Placental epithelial cell (primary cell): Measurements from ENCODE around the gene HPN. TPM values are rescaled to one million over a fixed set of nuclear protein-coding genes. Genes with fewer than 3 reads are reported as not detected.

ENCODE experiments used
- total RNA-seq: library from RNA; depleted of rRNA; stranded (reverse); fragments of >200 nt; gene quantifications from 2 replicates; pipeline ENCODE4 v1.2.3, GENCODE V29; 2012

The HPN gene
- total RNA-seq = 0.22 and 0.79 TPM in 2 replicates

DNA sequence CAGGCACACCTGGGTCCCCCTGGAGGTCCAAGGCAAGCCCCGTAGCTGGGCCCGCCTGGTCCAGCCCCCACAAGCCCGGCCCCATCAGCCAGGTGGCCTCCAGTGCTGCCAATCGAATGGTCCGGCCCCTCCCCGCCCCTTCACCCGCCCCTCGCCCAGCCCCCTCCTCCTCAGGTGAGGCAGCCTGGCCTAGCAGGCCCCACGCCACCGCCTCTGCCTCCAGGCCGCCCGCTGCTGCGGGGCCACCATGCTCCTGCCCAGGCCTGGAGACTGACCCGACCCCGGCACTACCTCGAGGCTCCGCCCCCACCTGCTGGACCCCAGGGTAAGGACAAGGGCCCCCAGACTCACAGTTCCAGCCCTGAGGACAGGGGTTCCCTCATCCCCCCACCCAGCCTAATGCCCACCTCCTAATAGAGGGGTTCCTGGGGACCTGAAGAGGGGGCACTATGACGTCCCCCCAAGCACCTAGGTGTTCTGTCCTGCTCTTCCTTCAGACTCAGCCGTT is at the start of gene HPN:
Gene HPN, plus strand, starts transcription at position 174 of the 508 bp plus-strand sequence. CDS start 786 bp downstream, outside the sequence.

DNA sequence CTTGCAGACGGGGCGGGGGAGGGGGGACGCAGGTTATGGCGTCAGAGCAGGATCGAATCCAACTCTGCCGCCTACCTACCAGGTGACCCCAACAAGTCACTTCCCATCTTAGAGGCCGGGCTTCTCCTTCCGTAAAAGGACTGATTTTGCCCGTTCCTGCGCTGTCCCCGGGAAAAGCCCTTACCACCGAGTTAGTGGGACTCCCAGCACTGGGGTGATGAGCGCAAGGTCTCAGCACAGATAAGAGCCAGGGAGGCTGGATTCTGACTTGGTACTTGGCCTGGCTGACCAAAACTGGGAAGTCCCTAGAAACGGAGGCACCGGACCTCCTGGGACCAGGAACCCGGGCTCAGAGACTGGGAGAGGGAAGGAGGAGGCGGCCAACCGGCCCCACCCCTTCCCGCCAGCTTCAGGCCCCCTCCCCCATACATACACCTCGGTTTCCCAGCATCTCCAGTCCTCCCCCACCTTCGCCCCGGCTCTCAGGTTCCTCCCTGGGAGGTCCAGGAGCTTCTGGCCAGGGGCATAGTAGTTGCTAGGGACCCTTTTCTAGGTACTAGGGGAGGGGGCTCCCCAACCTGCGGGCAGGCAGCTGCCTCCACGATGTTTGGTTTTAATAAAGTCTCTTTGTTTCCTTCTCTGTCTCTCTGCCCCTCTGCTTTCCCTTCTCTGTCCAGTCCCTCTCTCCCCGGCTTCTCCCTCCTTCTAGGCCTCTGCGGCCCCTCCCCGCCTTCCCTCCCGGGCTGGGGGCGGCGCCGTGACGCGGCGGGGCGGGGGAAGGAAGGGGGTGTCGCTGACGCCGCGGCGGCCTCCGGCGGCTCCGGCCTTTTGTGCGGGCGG is 41.8 kb upstream of the HPN start, which contains the start of gene GRAMD1A:
Gene GRAMD1A, plus strand, starts transcription at position 826 of the 840 bp plus-strand sequence. CDS start 156 bp downstream, outside the sequence.

DNA sequence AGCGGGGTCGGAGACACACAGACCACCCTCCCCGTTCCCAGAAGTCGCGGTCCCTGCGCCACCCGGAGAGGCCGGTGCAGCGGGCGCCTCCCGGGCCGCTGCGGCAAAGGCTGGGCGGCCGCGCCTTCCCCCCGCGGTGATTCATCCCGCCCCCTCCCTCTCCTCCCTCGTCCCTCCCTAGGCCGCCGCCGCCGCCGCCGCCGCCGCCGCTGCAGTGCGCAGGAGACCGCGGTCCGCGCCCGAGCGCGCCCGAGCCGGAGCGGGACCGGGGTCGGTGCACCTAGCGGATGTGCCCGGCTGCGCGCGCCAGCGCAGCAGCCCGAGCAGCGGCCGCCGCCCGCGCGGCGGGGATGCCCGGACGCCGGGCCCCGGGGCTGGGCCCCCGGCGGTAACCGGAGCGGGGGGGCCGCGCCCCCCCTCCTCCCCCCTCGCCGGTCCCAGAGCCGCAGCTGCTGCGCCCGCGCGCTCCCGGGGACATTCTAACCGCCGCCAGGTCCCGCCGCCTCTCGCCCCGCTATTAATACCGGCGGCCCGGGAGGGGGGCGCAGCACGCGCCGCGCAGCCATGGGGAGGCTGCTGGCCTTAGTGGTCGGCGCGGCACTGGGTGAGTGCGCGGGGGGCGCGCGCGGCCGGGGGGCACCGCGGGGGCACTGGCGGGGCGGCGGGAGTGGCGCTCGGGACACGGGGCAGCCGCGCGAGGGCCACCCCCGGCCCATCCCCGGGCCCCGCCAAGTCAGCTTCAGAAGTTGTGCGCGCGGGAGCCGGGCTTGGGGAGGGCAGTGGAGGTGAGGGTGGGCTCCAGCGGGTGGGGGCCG is 11.1 kb upstream of the HPN start, which contains the start of gene SCN1B:
Gene SCN1B, plus strand, starts transcription at position 214 of the 815 bp plus-strand sequence. Its CDS starts 351 bp downstream, at position 565.

DNA sequence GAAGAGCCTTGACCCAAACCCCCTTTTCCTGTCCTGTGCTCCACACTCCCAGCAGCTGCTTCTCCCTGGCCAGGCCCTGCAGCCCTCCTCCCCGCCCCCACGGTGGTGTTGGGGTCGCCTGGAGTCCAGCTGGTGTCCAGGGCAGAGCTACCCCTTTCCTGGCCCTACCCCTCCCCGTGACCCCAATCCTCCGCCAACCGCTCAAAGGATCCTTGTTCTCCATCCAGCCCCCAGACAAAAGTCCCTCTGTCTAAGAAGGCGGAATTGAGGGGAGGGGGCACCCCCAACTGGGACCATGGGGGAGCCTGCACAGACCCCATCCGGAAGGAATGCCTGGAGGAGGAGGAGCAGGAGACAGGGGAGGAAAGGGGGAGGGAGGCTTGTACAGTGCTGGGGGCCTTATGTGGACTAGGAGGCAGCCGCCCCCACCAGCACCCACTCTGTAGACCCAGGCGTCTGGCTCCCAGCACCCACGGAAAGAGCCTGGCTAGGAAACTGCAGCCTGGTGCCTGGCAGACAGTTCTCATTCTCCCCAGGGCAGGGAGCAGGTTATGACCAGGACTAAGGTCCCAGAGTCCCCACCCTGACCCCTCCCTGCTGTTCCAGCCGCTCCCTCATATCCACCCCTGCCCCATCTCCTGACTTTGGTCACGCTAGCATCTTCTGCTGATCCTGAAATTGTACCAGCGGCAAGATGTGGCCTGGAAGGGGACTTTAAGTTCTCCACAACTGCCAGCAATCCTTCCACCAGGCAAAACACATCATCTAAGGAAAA is 73.8 kb downstream of the HPN start, which contains the start of gene FXYD3:
Gene FXYD3, plus strand, starts transcription at position 647 of the 775 bp plus-strand sequence. CDS start 3,554 bp downstream, outside the sequence.

Other genes with a start within 250 kb of the HPN start
- 1.6 and 2.4 TPM in 2 replicates for gene ZNF30, start 114.8 kb upstream of the HPN start, total RNA-seq
- 7.4 and 8.6 TPM in 2 replicates for gene ZNF792, start 77.5 kb upstream of the HPN start, total RNA-seq
- 29.7 and 36.9 TPM in 2 replicates for gene GRAMD1A, start 41.4 kb upstream of the HPN start, total RNA-seq
- gene SCN1B, start 11.3 kb upstream of the HPN start, total RNA-seq = 0.22 and 0.79 TPM in 2 replicates
- gene FXYD3, start 74.1 kb downstream of the HPN start, total RNA-seq = 0.39 TPM in 1 of 2 replicates, not detected in the other
- gene LGI4, start 93.3 kb downstream of the HPN start, total RNA-seq = 0.22 and 1.2 TPM in 2 replicates
- gene FXYD1, start 97.1 kb downstream of the HPN start, total RNA-seq = not detected in 2 replicates
- not detected in 2 replicates for gene FXYD7, start 101.5 kb downstream of the HPN start, total RNA-seq
- 93.8 and 133 TPM in 2 replicates for gene FXYD5, start 113.0 kb downstream of the HPN start, total RNA-seq
- gene FAM187B, start 187.0 kb downstream of the HPN start, total RNA-seq = not detected in 2 replicates
- 53.0 and 62.4 TPM in 2 replicates for gene LSR, start 207.3 kb downstream of the HPN start, total RNA-seq
- 64.8 and 71.2 TPM in 2 replicates for gene USF2, start 227.2 kb downstream of the HPN start, total RNA-seq
- under 0.01 and 0.11 TPM in 2 replicates for gene HAMP, start 240.8 kb downstream of the HPN start, total RNA-seq